ENCODE results near the gene MRGPRD.

The MRGPRD gene

GRCh38 chr11:68960294-68961071 is 20.3 kb downstream of the MRGPRD start:
- H3K9me3 ChIP-seq (ENCODE audit: control insufficient read depth, low read length) = no peaks in the 10 kb centered on the region
- H3K27ac ChIP-seq (ENCODE audit: insufficient read depth, low read depth, low read length, poor library complexity, severe bottlenecking) = no peak overlapping the region
- no peaks in the 10 kb centered on the region for H3K4me1 ChIP-seq (ENCODE audit: control insufficient read depth, insufficient read depth, low read length)
- H3K36me3 ChIP-seq (ENCODE audit: control insufficient read depth, insufficient read depth, low read length) = no peaks in the 10 kb centered on the region
- WGBS, 2 experiments = 92 to 94% methylated on average over 25 of the region's 25 CpGs
- no peaks in the 10 kb centered on the region for H3K27me3 ChIP-seq (ENCODE audit: control insufficient read depth, insufficient read depth, low read length, poor library complexity, severe bottlenecking)
- no peak overlapping the region for H3K4me3 ChIP-seq (ENCODE audit: insufficient read depth, low read depth, low read length)

- Histone ChIP-seq H3K4me3 (ENCODE audit: insufficient read depth, low read depth, low read length) (no peak overlapping the region), H3K9me3 (ENCODE audit: control insufficient read depth, low read length) (no peaks in the 10 kb centered on the region), H3K4me1 (ENCODE audit: control insufficient read depth, insufficient read depth, low read length) (no peaks in the 10 kb centered on the region), H3K36me3 (ENCODE audit: control insufficient read depth, insufficient read depth, low read length) (no peaks in the 10 kb centered on the region), H3K27me3 (ENCODE audit: control insufficient read depth, insufficient read depth, low read length, poor library complexity, severe bottlenecking) (no peaks in the 10 kb centered on the region), H3K27ac (ENCODE audit: insufficient read depth, low read depth, low read length, poor library complexity, severe bottlenecking) (no peak overlapping the region)
- 94 to 95% methylated on average over 31 of the region's 31 CpGs for WGBS, 2 experiments
These were observed 21.1 kb downstream of the MRGPRD start for GRCh38 chr11:68959465-68960293.

GRCh38 chr11:68958211-68958610 is 22.6 kb downstream of the MRGPRD start:
- Histone ChIP-seq H3K9me3 (ENCODE audit: control insufficient read depth, low read length) (no peaks in the 10 kb centered on the region), H3K27ac (ENCODE audit: insufficient read depth, low read depth, low read length, poor library complexity, severe bottlenecking) (no peak overlapping the region), H3K36me3 (ENCODE audit: control insufficient read depth, insufficient read depth, low read length) (no peaks in the 10 kb centered on the region), H3K27me3 (ENCODE audit: control insufficient read depth, insufficient read depth, low read length, poor library complexity, severe bottlenecking) (no peaks in the 10 kb centered on the region), H3K4me1 (ENCODE audit: control insufficient read depth, insufficient read depth, low read length) (no peaks in the 10 kb centered on the region), H3K4me3 (ENCODE audit: insufficient read depth, low read depth, low read length) (no peak overlapping the region)
- 93% methylated on average over 9 of the region's 9 CpGs for WGBS, 2 experiments

DNA sequence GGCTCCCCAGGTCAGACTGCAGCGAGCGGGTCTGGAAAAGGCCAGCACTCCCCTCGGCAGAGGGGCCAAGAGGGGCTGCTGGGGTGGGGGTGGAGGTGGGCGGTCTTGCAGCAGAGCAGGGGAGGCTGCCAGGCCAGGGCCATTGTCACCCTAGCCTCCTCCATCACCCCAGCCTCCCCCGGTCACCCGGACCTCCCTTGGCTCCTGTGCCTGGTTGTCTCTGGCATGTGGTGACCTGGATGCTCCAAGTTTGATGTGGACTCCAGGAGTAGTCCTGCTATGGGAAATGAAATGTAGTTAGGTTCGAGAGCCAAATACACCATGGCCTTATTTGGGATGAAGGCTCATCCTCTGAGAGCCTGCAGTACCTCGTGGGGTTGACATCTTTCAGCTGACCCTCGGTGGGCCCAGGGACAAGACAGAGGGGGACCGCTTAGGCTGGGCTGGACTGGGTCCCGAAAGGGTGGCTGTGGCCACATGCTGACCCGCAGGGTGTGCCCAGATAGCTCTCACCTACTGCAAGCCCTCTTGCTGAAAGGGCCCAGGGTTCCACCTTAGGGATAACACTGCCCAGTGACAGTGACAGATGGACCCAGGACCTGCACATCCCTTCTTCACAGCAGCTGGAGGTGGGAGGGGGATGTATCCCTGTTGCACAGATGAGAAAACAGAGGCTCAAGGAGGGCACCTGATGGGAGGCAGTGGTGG is 24.1 kb downstream of the MRGPRD start:
- H3K9me3 ChIP-seq (ENCODE audit: control insufficient read depth, low read length) = no peaks in the 10 kb centered on the region
- no peak overlapping the region for H3K4me3 ChIP-seq (ENCODE audit: insufficient read depth, low read depth, low read length)
- 84 to 87% methylated on average over 12 of the region's 12 CpGs for WGBS, 2 experiments
- H3K27me3 ChIP-seq (ENCODE audit: control insufficient read depth, insufficient read depth, low read length, poor library complexity, severe bottlenecking) = no peaks in the 10 kb centered on the region
- no peaks in the 10 kb centered on the region for H3K4me1 ChIP-seq (ENCODE audit: control insufficient read depth, insufficient read depth, low read length)
- H3K27ac ChIP-seq (ENCODE audit: insufficient read depth, low read depth, low read length, poor library complexity, severe bottlenecking) = no peak overlapping the region
- no peaks in the 10 kb centered on the region for H3K36me3 ChIP-seq (ENCODE audit: control insufficient read depth, insufficient read depth, low read length)

- Histone ChIP-seq H3K4me3 (ENCODE audit: insufficient read depth, low read depth, low read length) (no peak overlapping the region), H3K4me1 (ENCODE audit: control insufficient read depth, insufficient read depth, low read length) (no peaks in the 10 kb centered on the region), H3K27ac (ENCODE audit: insufficient read depth, low read depth, low read length, poor library complexity, severe bottlenecking) (no peak overlapping the region), H3K9me3 (ENCODE audit: control insufficient read depth, low read length) (no peaks in the 10 kb centered on the region), H3K27me3 (ENCODE audit: control insufficient read depth, insufficient read depth, low read length, poor library complexity, severe bottlenecking) (no peaks in the 10 kb centered on the region), H3K36me3 (ENCODE audit: control insufficient read depth, insufficient read depth, low read length) (no peaks in the 10 kb centered on the region)
- 30 to 34% methylated on average over 11 to 12 of the region's 12 CpGs for WGBS, 2 experiments
These were observed 24.6 kb downstream of the MRGPRD start for GRCh38 chr11:68956142-68956541.

DNA sequence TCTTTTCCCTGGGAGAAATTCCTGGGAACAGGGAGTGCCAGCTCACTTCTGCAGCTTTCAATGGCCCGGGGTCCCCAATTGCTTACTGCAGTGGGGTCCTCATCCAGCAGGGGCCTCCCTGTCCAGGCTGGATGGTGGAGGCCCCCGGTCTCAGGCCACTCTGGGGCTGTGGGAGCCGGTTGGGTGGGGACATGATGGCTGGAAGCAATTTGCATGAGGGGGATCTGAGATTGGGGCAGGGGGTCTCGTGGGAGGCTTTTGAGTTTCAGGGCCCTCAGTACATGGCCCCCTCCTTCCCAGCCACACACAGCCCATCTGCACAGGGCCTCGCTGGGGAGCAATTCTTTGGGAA is 25.2 kb downstream of the MRGPRD start:
- Histone ChIP-seq H3K27ac (ENCODE audit: insufficient read depth, low read depth, low read length, poor library complexity, severe bottlenecking) (no peak overlapping the region), H3K4me1 (ENCODE audit: control insufficient read depth, insufficient read depth, low read length) (peaks cover 5% of the 10 kb centered on the region), H3K9me3 (ENCODE audit: control insufficient read depth, low read length) (no peaks in the 10 kb centered on the region), H3K36me3 (ENCODE audit: control insufficient read depth, insufficient read depth, low read length) (no peaks in the 10 kb centered on the region), H3K27me3 (ENCODE audit: control insufficient read depth, insufficient read depth, low read length, poor library complexity, severe bottlenecking) (no peaks in the 10 kb centered on the region), H3K4me3 (ENCODE audit: insufficient read depth, low read depth, low read length) (no peak overlapping the region)
- WGBS, 2 experiments = 74 to 78% methylated on average over 4 of the region's 5 CpGs

DNA sequence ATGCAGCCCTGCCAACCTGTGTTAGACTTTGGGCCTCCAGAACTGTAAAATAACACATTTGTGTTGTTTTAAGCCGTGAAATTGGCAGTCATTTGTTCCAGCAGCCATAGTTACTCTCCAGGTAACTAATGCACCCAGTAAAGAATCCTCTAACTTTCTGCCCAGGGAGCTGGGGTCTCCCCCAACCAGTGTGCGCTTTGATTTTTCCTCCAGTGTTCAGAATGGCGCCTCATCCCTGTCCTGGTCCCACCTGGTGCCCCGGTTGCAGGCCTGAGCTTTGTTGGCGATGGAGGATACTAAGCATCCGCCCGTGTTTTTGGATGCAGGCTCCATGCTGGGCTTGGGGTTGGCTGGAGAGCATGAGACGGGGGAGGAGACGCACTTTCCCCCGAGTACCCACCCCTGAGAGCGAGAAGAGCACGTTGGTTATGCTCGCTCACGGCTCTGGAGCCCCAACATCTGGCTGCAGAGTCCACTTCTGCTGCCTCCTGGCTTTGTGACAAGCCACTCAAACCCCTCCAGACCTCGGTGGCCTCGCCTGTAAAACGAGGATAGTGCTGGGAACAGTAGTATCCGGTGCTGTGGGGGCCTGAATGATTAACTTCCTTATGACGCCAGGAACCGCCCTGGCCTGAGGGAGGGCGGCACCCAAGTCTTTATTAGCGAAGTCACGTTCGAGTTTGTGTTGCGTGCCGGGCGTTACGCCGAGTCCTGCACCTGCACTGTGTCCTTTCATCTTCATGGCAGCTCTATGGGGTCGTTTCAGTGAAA is 25.8 kb downstream of the MRGPRD start:
- H3K36me3 ChIP-seq (ENCODE audit: control insufficient read depth, insufficient read depth, low read length) = no peaks in the 10 kb centered on the region
- no peaks in the 10 kb centered on the region for H3K9me3 ChIP-seq (ENCODE audit: control insufficient read depth, low read length)
- peaks cover 7% of the 10 kb centered on the region for H3K4me1 ChIP-seq (ENCODE audit: control insufficient read depth, insufficient read depth, low read length)
- 73 to 74% methylated on average over 30 of the region's 30 CpGs for WGBS, 2 experiments
- H3K27me3 ChIP-seq (ENCODE audit: control insufficient read depth, insufficient read depth, low read length, poor library complexity, severe bottlenecking) = no peaks in the 10 kb centered on the region
- no peak overlapping the region for H3K27ac ChIP-seq (ENCODE audit: insufficient read depth, low read depth, low read length, poor library complexity, severe bottlenecking)
- no peak overlapping the region for H3K4me3 ChIP-seq (ENCODE audit: insufficient read depth, low read depth, low read length)

DNA sequence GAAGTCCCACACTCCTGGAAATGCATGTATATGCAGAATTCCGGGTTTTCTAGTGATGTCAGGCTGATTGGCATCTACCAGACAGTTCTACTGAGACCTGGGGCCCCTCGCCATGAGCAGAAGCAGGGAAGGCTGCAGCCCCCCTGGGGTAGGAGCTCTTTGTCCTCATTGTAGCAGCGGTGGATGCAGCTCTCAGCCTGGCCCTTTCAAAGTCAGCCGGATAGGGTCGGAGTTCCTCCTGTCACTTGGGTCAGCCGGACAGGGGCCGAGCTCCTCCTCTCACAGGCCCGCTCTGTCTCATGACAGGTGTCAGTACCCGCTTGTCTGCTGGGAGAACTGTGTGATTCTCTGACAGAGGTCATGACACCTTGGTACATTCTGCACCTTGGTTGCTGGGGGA is 30.0 kb downstream of the MRGPRD start:
- no peaks in the 10 kb centered on the region for H3K9me3 ChIP-seq (ENCODE audit: control insufficient read depth, low read length)
- H3K4me3 ChIP-seq (ENCODE audit: insufficient read depth, low read depth, low read length) = no peak overlapping the region
- peak overlapping the region; percentile 22 for H3K27ac ChIP-seq (ENCODE audit: insufficient read depth, low read depth, low read length, poor library complexity, severe bottlenecking)
- WGBS, 2 experiments = 10 to 12% methylated on average over 9 of the region's 9 CpGs
- H3K27me3 ChIP-seq (ENCODE audit: control insufficient read depth, insufficient read depth, low read length, poor library complexity, severe bottlenecking) = no peaks in the 10 kb centered on the region
- H3K36me3 ChIP-seq (ENCODE audit: control insufficient read depth, insufficient read depth, low read length) = no peaks in the 10 kb centered on the region
- peaks cover 11% of the 10 kb centered on the region for H3K4me1 ChIP-seq (ENCODE audit: control insufficient read depth, insufficient read depth, low read length)

DNA sequence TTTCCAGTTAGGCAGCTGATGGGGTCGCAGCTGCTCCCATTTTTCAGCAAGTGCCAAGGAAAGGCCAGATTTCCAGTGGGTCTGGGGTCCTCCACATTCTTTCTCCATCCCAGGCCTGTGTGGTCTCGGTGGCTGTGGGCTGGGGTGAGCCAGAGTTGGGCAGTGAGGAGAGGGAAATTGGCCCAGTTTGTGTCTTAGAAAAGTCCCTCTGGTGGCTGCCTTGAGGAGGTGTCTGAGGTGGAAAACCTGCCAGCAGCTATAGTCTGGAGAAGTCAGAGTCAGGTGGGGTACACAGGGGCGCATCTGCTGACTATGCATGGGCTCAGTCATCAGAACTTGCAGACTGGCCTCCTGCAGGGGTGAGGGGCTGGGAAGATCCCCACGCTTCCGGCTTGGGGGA is 30.5 kb downstream of the MRGPRD start:
- Histone ChIP-seq H3K36me3 (ENCODE audit: control insufficient read depth, insufficient read depth, low read length) (no peaks in the 10 kb centered on the region), H3K4me1 (ENCODE audit: control insufficient read depth, insufficient read depth, low read length) (peaks cover 11% of the 10 kb centered on the region), H3K4me3 (ENCODE audit: insufficient read depth, low read depth, low read length) (no peak overlapping the region), H3K27me3 (ENCODE audit: control insufficient read depth, insufficient read depth, low read length, poor library complexity, severe bottlenecking) (no peaks in the 10 kb centered on the region), H3K27ac (ENCODE audit: insufficient read depth, low read depth, low read length, poor library complexity, severe bottlenecking) (peak overlapping the region; percentile 22), H3K9me3 (ENCODE audit: control insufficient read depth, low read length) (no peaks in the 10 kb centered on the region)
- WGBS, 2 experiments = 32 to 47% methylated on average over 5 of the region's 5 CpGs
